GM21390 (cell line): ENCODE measurements around the gene SFXN5.

Experiments used
- ATAC-seq: cut with Tn5 transposase; IDR thresholded peaks from one replicate; pipeline ENCODE4 v1.9.1; 2021; ENCODE audit not compliant: unreplicated experiment

SFXN5 gene

GRCh38 chr2:72959995-72960981 lies 111.2 kb downstream of the SFXN5 start:
- ATAC-seq: no peak

DNA sequence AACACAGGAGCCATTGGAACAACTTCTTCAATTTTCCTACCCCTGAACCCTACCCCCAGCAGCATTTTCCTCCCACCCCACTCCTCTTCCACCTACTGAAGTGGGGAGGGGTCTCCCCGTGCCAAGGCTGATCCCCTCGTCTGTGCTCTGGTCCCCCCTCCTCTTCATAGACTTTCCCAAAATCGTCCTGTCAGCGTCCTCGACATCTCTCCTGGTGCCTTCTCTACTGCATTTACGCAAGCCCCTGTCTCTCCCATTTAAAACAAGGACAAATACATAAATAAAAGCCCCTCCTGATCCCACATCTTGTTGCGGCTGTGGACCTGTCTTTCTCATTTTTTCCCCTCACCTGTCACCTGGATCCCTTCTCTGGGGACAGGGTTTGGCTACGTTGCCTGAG lies 112.0 kb downstream of the SFXN5 start:
- no peak for ATAC-seq

DNA sequence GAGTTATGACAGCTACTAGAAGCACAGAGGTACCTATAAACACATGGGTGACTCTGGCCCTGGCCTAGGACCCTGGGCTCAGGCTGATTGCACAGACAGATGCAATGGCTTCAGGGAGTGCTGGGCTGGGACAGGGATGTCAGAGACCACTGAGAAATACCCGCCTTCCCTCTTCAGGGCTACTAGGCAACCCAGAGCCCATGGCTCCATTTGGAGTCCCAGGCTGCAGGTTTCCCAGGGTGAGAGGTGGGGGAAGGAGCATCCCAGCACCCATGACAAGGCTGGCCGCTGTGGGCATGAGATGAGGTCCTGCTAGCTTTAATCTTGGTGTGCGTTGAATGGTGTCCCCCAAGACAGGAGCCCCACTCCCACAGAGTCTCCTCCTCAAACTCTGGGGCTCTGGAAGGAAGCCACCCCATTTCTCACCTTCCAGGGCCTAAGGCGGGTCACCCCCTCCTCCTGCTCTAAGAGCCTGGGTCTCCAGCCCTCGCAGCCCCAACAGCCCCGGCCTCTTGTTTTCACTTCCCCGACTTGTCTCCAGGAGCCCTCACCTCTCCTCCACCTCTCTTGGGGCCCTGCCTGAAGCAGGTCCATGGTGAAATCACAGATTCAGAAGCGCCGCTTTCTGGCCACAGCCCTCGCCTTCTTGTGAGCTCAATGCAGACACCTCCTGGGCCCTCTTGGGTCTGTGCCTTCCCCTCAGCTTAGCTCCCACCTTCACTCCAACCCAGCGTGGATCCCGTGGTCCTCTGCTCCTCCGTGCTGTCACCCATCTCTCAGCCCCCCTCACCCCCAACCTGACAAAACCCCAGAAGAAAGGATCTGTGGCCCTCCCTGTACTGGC lies 112.7 kb downstream of the SFXN5 start:
- no peak for ATAC-seq

DNA sequence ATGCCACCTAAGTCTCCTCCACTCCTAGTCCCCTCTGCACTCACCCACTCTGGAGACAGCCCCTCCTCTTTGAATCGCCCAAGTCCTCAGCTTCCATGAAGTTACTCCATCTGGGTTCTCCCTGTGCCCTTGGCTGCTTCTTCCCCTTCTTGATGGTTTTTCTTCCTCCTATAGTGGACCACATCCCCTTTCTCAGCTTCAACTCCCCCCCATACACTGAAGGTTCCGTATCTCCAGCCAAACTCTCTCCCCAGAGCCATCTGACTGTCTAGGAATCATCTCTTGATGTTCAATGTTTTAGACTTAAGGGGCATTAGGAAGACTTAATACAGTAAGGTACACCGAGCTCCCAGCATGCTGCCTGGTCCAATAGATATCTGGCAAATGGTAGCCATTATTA lies 114.6 kb downstream of the SFXN5 start:
- no peak for ATAC-seq

- ATAC-seq: no peak
Measured at GRCh38 chr2:72956050-72956395, 115.5 kb downstream of the SFXN5 start.

DNA sequence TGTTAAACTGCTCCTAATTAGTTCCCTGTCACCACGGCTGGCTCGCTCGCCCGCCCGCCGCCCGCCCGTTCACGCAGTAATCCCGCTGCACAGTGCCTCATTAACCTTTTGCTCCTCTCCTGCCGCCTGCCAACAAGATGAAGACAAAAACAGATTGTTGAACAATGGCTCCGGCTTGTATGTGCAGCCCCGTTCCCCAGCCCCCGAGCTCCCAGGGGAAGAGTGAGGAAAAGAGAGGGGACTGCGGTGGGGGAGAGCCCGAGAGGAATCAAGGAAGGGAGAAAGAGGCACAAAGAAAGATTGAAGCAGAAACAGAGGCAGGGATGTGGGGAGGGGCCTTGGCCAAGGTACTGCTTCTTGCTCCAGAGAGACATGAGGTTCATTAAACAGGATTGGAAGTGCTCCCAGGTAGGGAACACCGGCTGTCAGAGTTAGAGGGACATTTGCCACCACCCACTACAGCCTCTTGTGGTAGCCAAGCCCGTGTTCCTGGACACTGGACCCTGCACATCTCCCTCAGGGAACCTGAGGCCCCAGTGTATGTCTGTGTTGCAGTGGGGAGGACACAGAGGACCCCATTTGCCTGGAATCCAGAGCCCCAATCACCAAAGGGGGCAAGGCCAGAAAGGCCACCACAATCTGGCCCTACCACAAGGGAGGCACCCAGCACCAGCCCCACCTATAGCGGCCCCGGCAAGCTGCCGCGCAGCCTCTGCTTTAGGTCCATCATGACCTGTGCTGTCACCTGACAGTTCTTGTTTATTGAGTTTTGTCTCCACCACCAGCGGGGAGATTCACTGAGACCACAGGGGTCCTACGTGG lies 116.1 kb downstream of the SFXN5 start:
- no peak for ATAC-seq

GRCh38 chr2:72954376-72955227 lies 116.9 kb downstream of the SFXN5 start:
- no peak for ATAC-seq

GRCh38 chr2:72953976-72954375 lies 117.5 kb downstream of the SFXN5 start:
- ATAC-seq: no peak

DNA sequence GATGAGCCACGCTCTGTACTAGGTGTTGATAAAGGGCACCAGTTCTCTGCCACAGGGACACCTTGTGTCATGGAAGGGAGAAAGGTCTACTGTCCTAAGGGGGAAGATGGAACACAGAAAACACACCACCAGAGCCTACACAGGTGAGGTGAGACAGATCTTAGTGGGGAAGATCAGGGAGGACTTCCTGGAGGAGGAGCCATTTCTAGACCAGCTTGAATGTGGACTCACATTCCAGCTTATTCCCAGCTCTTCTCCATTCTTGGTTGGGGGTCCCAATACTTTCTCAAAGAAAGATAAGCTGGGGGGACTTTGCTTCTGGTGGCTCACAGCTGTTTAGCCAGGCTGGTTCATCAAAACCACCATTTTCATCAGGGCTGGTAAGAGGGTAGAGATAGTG lies 118.0 kb downstream of the SFXN5 start:
- ATAC-seq: no peak

DNA sequence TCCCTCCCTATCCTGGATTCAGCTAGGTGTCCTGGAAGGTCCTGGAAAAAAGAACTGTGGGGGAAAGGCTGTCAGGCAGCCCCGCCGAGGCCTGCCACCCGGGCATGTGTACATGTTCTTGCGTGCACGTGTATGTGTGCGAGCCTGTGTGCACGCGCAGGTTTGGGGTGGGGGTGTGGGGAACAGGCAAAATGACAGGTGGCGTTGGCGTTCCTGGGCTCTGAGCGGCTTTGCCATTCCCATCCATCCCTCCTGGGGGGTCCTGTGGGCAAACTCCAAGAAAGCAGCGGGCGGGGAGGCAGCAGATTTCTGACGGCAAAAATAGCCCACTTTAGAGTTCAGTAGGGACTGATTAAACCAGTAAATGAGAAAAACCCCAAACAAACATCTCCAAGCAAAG lies 118.6 kb downstream of the SFXN5 start:
- no peak for ATAC-seq

DNA sequence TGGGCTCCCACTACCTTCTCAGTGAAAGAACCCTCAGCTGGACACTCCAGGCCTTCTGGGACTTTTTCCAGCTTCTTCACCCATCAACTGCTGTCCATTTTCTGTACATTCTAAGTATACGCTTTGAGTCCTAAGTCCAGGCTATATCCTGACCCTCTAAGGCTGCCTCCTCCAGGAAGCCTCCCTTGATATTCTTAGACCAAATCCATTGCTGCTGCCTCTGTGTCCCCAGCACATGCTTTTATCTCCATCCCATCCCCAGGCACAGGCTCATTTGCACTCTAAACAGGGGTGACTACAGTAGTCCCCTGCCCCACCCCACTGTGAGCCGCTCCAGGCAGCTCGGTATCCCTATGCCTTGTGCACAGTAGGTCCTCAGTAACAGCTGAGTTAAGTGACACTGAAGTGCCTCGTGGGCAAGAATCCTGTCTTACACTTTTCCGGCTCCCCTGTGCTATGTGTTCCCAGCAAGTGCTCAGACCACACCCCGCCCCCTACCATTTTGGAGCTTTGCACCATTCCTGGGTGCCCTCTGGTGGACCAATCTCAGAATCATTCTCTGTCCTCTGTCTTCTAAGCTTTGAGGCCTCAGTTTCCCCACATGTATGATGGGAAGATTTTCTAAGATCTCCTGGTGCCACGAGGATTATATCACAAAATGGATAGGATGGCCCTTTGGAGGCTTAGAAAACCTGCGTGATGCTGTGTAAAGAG lies 119.2 kb downstream of the SFXN5 start:
- no peak for ATAC-seq

GRCh38 chr2:72951303-72952095 lies 120.0 kb downstream of the SFXN5 start:
- ATAC-seq: no peak

DNA sequence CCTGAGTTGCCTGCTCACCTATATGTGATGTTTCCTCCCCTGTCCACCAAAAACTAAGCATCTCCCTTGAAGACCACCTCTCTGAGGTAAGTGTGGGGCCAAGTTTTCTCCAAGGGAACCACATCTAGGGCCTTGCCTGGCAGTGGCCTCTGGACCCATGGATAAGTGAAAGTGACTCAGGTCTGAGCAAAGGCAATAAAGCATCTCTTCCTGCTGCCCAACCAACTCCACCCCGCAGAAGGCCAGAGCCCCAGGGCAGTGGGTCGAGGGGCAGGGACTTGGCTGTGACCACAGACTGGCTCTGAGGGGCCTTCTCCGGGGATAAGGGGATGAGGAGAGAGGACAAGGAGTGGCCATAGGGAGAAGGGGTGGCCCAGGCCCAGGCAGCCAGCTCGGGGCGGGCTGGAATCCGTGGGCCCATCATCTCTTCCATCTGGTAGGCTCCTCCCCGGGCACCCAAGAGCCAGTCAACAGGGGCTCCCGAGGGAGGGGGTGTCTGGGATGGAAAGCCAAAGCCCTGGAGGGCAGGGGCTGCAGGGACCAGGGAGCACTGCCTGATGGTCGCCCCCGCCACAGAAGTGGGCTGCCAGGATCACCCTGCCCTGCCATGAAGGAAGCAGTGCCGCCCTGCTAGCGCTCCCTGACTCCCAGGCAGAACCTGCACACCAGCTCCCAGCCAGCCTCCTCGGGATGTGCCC lies 120.8 kb downstream of the SFXN5 start:
- no peak for ATAC-seq

DNA sequence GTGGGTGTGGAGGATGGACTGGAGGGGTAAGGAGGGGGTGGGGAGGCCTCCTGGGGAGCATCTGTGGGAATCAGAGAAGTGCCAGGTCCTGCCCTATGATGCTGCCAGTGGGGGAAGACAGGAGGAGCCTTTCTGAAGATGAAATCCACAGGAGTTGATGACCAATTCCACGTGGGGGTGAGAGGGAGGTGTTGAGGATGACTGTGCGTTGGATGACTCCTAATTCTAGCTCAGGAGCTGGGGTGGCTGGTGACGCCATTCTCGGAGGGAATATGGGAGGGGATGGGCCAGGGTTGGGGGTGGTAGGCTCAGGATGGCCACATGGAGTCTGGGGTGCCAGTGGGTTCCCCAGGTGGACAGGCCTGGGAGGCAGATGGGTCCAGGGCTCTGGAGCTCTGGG lies 121.9 kb downstream of the SFXN5 start:
- no peak for ATAC-seq

GRCh38 chr2:72949045-72949444 lies 122.5 kb downstream of the SFXN5 start:
- no peak for ATAC-seq

GRCh38 chr2:72947952-72948830 lies 123.3 kb downstream of the SFXN5 start:
- no peak for ATAC-seq

DNA sequence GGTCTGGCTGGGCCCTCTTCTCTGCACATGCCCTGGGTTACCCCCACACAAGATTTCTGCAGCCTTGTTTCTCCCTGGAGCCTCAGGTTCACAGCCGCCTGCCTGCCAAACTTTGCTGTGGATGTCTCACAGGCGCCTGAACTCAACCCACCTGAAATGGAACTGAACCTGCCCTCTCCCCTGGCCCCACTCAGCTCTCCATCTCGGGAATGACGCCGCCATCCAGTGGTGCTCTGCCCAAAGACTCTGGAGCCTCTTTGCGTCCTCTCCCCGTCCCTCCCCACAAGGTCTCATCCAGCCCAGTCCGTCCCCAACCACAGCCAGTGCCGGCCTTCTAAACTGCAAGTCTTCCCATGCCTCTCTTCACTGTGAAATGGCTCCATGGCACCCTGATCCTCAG lies 125.0 kb downstream of the SFXN5 start:
- no peak for ATAC-seq
